GM21423 (cell line): ENCODE data around the gene ELFN2.

Source experiments
- ATAC-seq: cut with Tn5 transposase; IDR thresholded peaks from one replicate; pipeline ENCODE4 v1.9.1; 2021; ENCODE audit warnings: mild to moderate bottlenecking, moderate library complexity; ENCODE audit not compliant: unreplicated experiment

ELFN2 gene

GRCh38 chr22:37358917-37359316 is 68.4 kb downstream of the ELFN2 start:
- no peak for ATAC-seq

GRCh38 chr22:37358386-37358785 is 68.9 kb downstream of the ELFN2 start:
- ATAC-seq = no peak

- ATAC-seq = no peak
These were observed 69.7 kb downstream of the ELFN2 start for GRCh38 chr22:37357446-37358075.

GRCh38 chr22:37356922-37357321 is 70.4 kb downstream of the ELFN2 start:
- ATAC-seq = no peak

- ATAC-seq = no peak
These were observed 72.1 kb downstream of the ELFN2 start for GRCh38 chr22:37355174-37355573.

- no peak for ATAC-seq
These were observed 72.6 kb downstream of the ELFN2 start for GRCh38 chr22:37354670-37355069.

GRCh38 chr22:37354261-37354660 is 73.0 kb downstream of the ELFN2 start:
- ATAC-seq = no peak

GRCh38 chr22:37353839-37354238 is 73.4 kb downstream of the ELFN2 start:
- no peak for ATAC-seq

GRCh38 chr22:37352481-37352880 is 74.8 kb downstream of the ELFN2 start:
- ATAC-seq = no peak

GRCh38 chr22:37351232-37351631 is 76.0 kb downstream of the ELFN2 start:
- no peak for ATAC-seq

- no peak for ATAC-seq
These were observed 78.0 kb downstream of the ELFN2 start for GRCh38 chr22:37349043-37349814.

- no peak for ATAC-seq
These were observed 80.8 kb downstream of the ELFN2 start for GRCh38 chr22:37346505-37346895.

GRCh38 chr22:37345863-37346504 is 81.3 kb downstream of the ELFN2 start:
- no peak for ATAC-seq

- ATAC-seq = no peak
These were observed 82.4 kb downstream of the ELFN2 start for GRCh38 chr22:37344735-37345449.

- no peak for ATAC-seq
These were observed 83.2 kb downstream of the ELFN2 start for GRCh38 chr22:37343863-37344734.

- no peak for ATAC-seq
These were observed 83.9 kb downstream of the ELFN2 start for GRCh38 chr22:37343348-37343747.

GRCh38 chr22:37342065-37342464 is 85.2 kb downstream of the ELFN2 start:
- no peak for ATAC-seq

- no peak for ATAC-seq
These were observed 86.7 kb downstream of the ELFN2 start for GRCh38 chr22:37340331-37341262.

GRCh38 chr22:37338539-37339246 is 88.6 kb downstream of the ELFN2 start:
- no peak for ATAC-seq
